HG02588 (cell line): ENCODE data around the gene SVOPL.
A peak's percentile ranks its signal among the peaks of the same experiment; 100 is the strongest.
"Not testable (repeated sequence)": the region's sequence is repeated elsewhere in the genome, so short reads cannot be mapped to it uniquely, and the experiment has no call there.

ENCODE experiments used
- ATAC-seq: cut with Tn5 transposase; IDR thresholded peaks from one replicate; pipeline ENCODE4 v1.9.1; 2021; ENCODE audit warnings: mild to moderate bottlenecking, moderate library complexity; ENCODE audit not compliant: unreplicated experiment

SVOPL gene, protein sequence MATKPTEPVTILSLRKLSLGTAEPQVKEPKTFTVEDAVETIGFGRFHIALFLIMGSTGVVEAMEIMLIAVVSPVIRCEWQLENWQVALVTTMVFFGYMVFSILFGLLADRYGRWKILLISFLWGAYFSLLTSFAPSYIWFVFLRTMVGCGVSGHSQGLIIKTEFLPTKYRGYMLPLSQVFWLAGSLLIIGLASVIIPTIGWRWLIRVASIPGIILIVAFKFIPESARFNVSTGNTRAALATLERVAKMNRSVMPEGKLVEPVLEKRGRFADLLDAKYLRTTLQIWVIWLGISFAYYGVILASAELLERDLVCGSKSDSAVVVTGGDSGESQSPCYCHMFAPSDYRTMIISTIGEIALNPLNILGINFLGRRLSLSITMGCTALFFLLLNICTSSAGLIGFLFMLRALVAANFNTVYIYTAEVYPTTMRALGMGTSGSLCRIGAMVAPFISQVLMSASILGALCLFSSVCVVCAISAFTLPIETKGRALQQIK

DNA sequence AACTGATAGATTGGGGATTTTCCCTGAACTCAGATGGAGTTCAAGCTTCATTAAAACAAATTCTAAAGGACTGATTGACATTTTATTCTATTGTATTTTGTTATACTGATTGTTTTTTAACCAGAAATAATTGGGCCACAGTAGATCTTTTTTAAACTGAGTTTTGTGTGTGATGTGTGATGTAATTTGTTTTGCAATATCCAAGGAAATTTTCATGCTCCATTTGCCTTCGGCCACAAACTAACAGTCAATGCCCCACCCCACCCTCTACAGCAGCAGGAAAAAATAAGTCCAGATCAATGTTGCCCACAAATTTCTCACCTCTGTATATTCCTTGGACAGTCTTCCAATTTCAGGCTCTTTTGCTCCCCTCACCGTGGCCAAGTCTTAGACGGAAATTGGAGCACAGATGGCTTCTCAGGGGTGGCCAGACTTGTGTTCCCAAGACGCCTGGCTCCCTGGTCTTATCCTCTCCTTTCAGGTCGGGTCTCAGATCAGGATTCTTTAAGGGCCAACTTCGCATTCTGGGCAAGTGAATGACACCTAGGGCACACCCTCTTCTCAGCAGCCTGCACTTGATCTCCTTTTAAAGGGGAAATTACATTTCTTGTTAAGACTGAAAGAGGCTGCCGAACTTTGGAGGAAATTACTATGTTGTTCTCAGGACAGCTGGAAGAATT lies at the start of gene SVOPL:
TSS of gene SVOPL (minus strand) at position 506 of the 680 bp plus-strand sequence. CDS start 22,317 bp downstream, outside the sequence.
- no peak for ATAC-seq

DNA sequence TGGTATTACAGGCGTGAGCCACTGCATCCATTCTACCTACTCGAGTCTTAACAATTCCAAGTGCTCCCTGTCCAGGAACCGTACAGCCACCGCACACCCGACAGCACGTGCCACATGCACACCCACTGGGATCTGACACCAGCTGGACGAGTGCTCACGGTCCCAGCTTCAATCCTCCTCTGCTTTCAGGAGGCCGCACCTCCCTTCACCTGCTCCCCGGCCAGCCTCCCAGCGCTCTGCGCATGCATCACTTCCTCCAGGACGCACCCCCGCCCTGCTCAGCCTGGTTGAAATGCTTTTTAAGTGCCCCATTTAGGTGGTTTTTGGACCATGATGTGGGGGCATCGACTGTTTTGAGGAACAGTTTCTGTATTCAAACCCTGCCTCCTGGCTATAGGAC lies 49.3 kb upstream of the SVOPL start:
- ATAC-seq, result no peak

DNA sequence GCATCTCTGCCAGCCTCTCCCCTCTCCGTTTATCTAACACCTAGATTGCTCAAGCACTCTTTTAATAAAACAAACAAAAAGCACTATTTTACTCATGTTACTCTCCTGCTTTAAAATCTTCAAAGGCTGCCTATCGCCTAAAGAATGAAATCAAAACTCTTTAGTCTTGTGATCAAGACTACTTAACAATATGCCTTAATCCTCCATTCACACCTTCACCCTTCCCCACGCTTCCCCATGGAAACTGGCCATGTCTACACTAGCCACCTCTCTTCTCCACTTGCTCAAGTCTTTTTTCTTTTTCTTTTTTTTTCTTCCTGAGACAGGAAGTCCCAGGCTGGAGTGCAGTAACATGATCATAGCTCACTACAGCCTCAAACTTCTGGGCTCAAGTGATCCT lies 48.8 kb upstream of the SVOPL start:
- no peak for ATAC-seq

DNA sequence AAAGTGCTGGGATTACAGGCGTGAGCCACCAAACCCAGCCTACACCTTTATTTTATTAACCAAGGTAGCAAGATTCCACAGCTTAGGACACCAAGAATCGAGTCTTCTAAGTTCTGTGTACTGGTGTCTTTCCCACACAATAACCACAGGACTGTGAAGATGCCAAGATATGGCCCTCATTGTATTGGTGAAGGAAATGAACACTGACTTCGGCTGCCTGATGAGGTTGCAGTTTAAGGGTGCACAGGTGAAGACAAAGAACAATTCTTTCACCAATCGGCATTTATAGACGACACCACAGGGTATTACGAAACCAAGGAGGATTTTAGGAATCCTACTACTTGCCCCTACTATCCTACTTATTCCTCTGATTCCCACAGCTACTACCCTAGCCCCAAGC lies 47.5 kb upstream of the SVOPL start:
- ATAC-seq, result no peak

DNA sequence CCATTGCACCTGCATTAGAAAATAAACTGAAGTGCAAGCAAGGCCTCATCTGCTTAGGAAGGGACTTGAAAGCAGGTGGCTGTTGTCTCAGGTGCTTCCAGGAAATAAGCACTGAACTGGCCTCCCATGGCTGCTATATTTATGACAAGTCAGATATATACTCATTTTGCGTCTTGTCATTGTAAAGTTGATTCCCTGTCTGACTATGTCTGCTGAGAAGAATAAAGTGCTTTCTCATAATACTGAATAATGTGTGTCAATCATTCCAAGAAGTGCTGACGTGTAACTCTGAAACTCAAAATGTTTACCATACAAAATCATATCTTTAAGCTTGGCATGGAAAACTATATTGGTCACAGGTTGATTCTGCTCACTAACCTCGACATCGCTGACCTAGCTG lies 44.9 kb upstream of the SVOPL start:
- ATAC-seq, result no peak

DNA sequence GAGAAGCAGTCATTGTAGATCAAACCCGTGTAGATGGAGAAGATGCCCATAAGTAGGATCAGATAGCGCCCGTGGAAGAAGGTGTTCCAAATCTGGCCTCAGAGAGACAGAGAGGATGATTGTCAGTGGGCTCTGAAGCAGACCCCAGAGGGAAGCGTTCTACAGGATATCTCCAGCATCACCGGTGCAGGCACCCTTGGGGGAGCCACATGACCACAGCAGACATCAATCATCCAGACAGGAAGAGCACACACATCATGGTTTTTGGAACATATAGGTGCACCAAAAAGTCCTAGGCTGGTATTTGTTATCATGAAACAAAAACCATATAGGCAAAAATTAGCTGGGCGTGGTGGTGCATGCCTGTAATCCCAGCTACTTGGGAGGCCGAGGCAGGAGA lies 44.0 kb upstream of the SVOPL start:
- no peak for ATAC-seq

DNA sequence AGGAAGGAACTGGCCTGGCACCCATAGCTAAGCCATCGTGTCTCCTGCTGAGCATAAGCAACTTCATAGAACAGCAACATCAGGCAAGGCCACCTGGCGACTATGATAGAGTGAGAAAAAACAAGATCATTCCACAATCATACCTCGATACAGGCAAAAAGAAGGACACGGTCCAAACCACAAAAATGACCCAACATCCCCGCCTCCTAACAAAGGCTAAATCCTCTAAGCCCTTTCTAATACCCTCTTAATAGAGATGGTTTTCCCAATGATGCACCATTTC lies 40.2 kb upstream of the SVOPL start:
- ATAC-seq, result no peak

DNA sequence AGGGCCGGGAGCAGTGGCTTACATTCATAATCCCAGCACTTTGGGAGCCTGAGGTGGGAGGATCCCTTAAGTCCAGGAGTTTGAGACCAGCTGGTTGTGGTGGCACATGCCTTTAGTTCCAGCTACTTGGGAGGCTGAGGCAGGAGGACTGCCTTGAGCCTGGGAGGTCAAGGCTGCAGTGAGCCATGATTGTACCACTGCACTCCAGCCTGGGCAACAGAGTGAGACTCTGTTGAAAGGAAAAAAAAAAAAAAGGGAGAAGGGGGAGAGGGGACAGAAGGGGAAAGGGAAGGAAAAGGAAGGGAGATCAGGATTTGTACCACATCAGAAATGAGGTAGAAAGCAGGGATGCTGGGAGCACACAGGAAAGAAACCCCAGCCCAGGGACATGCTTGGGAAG lies 38.7 kb upstream of the SVOPL start:
- no peak for ATAC-seq

DNA sequence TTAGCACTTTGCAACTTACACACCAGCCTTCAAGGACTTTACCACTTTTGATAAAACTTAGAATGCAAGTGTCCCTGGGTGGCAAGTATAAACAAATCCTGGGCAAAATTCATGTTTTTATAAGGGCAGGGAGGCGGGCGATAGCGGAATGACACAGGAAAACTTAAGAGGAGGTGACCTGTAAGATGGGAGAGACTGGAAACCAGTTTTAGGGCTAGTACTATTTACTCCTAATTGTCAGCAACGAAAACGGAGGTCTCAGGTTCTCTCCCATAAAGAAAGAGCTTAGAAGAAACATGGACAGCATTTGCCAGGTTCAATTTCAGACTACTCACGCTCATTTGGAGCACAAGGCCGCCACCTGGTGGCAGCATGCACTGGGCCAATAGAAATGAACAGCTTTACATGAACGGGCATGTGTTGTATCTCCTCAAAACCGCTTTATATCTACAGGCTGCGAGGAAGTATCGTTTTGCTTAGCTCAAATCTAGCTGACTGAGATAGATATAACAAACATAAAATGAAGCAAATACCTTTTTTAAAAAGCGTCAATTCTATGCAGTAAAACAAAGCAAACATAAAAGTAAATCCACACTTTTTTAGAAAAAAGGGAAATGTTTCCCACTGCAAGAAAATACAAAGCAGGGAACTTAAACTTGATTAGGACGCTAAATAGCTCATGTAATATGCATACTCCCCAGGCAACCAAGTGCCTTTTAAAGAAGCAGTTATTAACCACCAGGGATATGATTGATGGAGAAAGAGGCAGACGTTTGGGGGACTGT lies 37.6 kb upstream of the SVOPL start:
- peak; percentile 80 for ATAC-seq

DNA sequence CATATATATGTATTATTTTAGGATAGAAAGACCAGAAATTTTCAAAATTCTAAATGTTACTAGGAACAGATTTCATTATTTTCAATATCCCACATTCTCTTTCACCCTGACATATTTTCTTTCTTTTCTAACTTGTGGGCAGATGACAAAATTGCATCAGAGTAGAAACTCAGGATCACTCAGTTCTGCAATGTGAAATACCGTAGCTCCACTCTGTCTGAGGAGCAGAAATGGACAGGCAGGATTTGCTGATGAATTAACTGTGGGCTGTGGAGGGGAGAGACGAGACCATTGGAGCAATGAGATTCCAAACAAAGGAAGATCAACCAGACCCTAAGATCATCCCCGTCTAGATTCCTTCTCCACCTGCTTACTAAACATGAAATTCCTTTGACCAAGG lies 37.0 kb upstream of the SVOPL start:
- ATAC-seq, result no peak

DNA sequence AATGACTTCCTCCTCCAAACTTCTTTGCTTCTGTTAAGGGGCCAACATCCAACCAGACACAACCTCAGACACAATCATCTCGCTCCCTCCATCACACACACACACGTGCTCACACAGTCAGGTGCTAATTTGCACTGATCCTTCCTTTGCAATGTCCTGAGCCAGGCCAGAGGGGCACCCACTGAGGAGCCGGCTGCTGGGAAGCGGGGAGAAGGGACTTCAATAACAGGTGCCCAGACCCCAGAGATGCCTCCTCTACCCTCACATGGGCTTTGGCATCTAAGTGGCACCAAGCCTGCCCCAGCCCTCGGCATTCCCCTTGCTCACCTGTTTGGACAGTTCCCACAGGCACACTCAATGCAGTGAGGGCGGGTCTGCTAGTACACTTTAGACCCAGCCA lies 34.2 kb upstream of the SVOPL start:
- ATAC-seq, result no peak

DNA sequence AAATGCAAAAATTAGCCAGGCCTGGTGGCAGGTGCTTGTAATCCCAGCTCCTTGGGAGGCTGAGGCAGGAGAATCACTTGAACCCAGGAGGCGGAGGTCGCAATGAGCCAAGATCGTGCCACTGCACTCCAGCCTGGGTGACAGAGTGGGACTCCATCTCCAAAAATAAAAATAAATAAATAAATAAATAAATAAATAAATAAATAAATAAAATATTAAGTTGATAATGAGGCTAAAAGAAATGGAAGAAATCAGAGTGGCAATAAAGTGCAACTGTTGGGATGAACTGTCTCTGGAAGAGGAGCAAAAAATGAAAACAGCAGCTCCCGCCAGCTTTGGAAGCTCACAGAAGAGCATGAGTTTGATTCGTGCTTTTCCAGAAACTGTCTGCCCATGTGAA lies 30.6 kb upstream of the SVOPL start:
- not testable (repeated sequence) for ATAC-seq

DNA sequence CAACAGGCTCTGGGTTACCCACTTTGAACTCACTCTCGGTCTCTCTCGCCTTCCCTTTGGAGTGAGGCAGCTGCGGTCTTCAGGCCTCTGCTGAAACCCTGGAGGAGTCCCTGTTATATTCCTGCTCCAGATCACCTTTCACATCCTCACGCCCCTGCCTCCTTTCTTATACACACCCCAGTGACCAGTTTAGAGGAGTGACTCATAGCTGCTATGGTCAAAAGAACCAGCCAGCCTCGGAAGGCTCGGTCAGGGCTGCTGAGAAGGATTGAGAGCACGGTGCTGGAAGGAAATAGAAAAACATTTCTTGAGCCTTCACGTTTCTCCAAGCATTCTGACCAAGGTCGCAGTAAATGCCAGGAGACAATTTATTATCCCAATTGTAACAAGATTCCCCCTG lies 28.3 kb upstream of the SVOPL start:
- no peak for ATAC-seq

DNA sequence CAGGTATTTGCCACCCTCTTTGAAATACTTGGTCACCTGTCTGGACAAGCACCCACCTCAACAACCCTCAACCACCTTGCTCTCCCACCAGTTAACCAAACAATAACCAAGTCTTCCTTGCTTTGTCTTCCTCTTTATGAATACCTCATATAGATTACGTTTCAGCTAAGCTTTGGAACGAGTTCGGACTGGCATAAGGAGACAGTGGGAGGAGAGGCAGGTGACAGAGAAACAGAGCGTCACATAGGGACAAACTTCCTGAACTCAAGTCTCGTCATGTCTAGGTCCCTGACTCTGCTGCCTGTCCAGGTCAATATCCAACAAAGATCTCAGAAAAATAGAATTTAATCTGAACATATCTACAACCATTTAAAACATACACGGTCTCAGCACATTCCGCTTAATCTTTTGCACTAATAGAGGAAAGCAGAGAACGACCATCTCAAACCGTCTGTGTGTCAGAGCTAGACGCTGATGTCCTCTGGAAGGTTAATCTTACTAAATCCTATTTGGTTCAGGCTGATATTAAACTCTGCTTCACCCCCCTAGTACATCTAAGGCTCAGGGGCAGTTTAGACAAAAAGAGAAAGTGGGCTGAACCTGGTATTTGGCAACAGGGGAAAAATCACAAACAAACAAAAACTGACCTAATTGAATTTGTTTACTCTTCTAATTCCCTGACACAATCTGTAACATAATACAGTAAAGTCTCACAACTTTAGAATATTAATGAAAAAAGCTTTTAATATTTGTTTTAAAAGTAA lies 26.4 kb upstream of the SVOPL start:
- ATAC-seq, result no peak

DNA sequence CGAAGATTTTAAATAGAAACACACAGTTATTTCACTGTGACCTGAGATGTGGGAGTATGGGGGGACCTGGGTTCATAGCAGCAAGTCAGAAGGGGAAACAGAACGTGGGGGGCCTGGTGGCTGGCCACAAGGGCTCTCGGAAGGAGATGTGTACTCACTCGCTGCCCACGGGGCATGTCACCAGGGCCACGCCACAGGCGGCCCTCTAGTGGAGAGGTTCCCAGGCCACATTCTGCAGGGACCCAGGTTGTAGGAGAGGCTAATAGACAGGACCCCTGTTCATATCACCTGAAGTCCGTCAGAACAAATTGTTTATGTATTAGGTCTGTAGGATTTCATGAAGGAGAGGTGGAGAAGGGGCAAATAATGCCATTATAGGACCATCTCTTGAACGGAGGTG lies 25.1 kb upstream of the SVOPL start:
- no peak for ATAC-seq

DNA sequence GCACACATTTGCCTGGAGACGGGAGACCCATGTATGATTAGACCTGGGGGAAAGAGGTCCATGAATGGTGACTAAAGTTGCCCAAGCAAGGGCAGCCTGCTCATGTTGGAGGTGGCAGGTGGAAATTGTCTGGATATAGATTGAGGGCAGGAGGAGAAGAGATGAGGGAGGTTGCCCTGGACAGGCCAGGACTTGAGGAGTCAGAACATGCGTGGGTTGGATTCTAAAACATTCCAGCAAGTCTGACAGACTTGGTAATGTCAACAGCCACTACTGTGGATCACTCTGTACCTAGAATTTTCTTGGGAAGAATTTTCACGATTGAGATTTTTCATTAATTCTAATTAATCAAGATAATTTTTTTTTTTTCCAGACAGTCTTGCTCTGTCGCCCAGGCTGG lies 19.1 kb upstream of the SVOPL start:
- no peak for ATAC-seq

DNA sequence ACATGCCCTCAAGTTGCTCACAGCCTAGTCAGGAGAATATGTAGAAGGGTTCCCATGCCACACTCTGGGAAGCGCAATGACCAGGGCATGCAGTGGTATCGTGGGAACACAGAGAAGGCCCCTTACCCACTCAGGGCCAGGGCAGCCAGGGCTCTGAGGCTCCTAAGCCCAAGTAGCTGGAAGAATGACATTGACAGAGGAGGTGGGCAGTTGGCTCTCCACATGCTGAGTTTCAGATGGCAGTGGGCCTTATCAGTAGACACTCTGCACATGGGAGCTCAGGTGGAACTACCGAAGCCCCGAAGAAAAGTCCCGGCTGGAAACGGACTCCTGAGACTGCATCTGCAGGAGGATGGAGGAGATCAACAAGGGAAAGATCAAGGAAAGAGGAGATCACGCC lies 15.7 kb upstream of the SVOPL start:
- ATAC-seq, result no peak

DNA sequence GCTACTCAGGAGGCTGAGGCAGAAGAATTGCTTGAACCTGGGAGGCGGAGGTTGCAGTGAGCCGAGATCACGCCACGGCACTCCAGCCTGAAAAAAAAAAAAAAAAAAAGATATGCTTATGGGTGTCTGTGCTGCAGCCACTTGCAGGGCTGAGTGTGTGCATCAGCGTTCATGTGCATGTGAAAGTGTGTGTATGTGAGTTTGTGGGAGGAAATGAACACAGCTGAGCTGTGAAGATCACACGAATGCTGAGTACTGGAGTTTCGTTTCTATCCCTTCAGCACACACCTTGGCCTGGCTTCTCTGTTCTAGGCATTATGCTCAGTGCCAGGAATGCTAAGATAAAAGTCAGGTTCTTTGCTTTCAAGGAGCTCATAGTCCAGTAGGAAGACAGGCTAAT lies 12.0 kb upstream of the SVOPL start:
- no peak for ATAC-seq

DNA sequence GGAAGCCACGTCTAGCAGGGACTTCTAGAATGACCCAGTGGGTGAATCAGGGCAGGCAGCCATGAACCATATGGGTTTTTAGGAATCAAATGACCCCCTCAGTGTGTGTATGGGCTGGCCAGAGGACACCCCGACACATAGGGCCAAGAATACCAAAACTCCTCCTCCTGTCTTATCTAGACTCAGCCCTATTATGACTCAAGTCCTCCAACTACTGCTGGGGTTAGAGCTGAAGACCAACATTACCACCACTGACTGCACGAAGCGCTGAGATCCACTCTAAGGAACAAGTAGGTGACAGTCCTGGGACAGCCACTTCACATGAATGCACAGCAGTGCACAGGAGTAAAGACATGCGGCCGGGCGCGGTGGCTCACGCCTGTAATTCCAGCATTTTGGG lies 11.5 kb upstream of the SVOPL start:
- ATAC-seq, result no peak

DNA sequence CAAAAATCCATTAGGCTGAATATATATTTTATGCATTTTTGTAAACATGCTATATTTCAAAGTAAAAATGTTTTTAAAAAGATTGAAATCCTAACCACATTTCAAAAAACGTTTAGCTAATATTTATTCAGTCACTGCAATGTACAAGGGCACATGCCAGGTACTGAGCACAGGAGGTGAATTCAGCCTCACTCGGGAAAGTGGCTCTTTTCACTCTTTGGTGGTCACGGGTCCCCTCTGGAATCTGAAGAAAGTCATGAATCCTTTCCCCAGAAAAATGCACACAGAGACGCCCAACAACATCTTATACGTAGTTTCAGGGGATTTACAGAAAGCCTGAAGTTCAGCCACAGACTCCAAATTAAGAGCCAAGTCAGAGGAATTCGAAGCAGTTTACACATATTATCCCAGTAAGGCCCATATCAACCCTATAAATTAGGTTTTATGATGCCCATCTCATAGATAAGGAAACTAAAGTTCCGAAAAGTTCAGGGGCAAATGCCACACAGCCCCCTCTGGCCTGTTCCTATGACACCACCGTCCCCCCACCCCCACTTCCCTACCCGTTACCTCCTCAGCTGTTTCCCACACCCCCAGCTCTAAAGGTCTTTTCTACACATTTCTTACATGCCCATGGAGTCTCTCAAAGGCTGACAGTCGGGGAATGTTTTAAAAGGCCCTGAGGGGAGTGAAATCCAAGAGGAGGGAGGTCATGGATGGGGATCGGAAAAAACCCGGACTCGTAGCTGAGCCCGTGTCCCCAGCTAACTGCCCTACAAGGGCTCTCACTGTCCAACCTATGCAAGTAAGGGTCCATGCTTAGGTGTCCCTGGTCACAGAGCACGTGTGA lies 9.6 kb upstream of the SVOPL start:
- ATAC-seq, result no peak
